Measurements from ENCODE around the gene ZACN. TPM values are rescaled to one million over a fixed set of nuclear protein-coding genes. Genes with fewer than 3 reads are reported as not detected.

Gene ZACN
- total RNA-seq, 1 experiment from 2014 or later: 0.09 TPM

- Histone ChIP-seq H3K4ac (ENCODE audit: low read depth, low read length) (no peak overlapping the region), H2BK20ac (ENCODE audit: low read depth, low read length, poor library complexity, severe bottlenecking) (no peak overlapping the region), H3K27me3 (ENCODE audit: insufficient read depth, low read length) (no peaks in the 10 kb centered on the region), H3K27ac (ENCODE audit: insufficient read length, low read depth, low read length) (no peak overlapping the region), H3K18ac (ENCODE audit: insufficient read length, low read depth, low read length) (no peak overlapping the region), H2BK120ac (ENCODE audit: low read depth, low read length, poor library complexity, severe bottlenecking) (no peak overlapping the region), H2BK5ac (ENCODE audit: insufficient read length, low read length) (no peak overlapping the region), H3K9me3 (ENCODE audit: control insufficient read depth, low read depth, low read length) (no peaks in the 10 kb centered on the region), H3K79me1 (ENCODE audit: insufficient read depth, low read depth, low read length, poor library complexity, severe bottlenecking) (no peaks in the 10 kb centered on the region), H4K8ac (replicated peaks; ENCODE audit: insufficient read length, low read depth, low read length) (no peak overlapping the region), H4K5ac (ENCODE audit: insufficient read length, low read depth, low read length) (no peak overlapping the region), H3T11ph (ENCODE audit: low read length) (no peak overlapping the region), H3K23me2 (ENCODE audit: insufficient read length, low read depth, low read length, poor library complexity, severe bottlenecking) (no peaks in the 10 kb centered on the region), H3K56ac (ENCODE audit: insufficient read length, low read depth, low read length) (no peak overlapping the region), H3K23ac (ENCODE audit: insufficient read length, low read depth, low read length) (no peak overlapping the region), H2BK12ac (ENCODE audit: insufficient read length, low read depth, low read length) (no peak overlapping the region), H3K79me2 (ENCODE audit: insufficient read depth, low read length) (no peaks in the 10 kb centered on the region), H2AK5ac (ENCODE audit: insufficient read length, low read length) (no peak overlapping the region), H3K14ac (ENCODE audit: insufficient read depth, low read length) (no peak overlapping the region), H3K4me2 (ENCODE audit: insufficient read depth, insufficient read length, low read length) (no peak overlapping the region), H2BK15ac (ENCODE audit: low read depth, low read length) (no peak overlapping the region), H3K9ac (ENCODE audit: extremely low read depth, insufficient read length, low read length) (no peak overlapping the region), H3K4me1 (ENCODE audit: insufficient read depth, low read length) (no peaks in the 10 kb centered on the region), H2AFZ (ENCODE audit: low read length) (no peak overlapping the region), H4K20me1 (ENCODE audit: control insufficient read depth, insufficient read depth, insufficient read length) (no peaks in the 10 kb centered on the region), H4K91ac (ENCODE audit: insufficient read length, low read depth, low read length) (no peak overlapping the region)
- Mint-ChIP-seq H3K4me3 (no peak overlapping the region), H3K9me3 (no peaks in the 10 kb centered on the region), H3K36me3 (ENCODE audit: insufficient read depth in 1 of 3, low read depth in 3 of 3) (peaks cover 33 to 76% (median 71%) of the 10 kb centered on the region in 3 experiments; a peak in 6 of 7 replicates), H3K4me1 (peaks cover 7 to 15% of the 10 kb centered on the region in 2 experiments), H3K27me3 (ENCODE audit: low read depth) (no peaks in the 10 kb centered on the region), H3K27ac (peak overlapping the region in 2 of 3 experiments; percentile 31 to 54; a peak in 2 of 7 replicates)
- no CpG with 5 or more reads among the region's 17 CpGs for WGBS (ENCODE audit: extremely low coverage, insufficient read length, low lambda C conversion rate)
- DNase-seq: no peak
- TF ChIP-seq CTCF (conservative IDR thresholded peaks at IDR 0.05): no peak
These were observed 25.5 kb upstream of the ZACN start for GRCh38 chr17:76053246-76054111.
